GM18517 (cell line): ENCODE results near the gene TMOD4.

Experiments used
- ATAC-seq: cut with Tn5 transposase; IDR thresholded peaks from one replicate; pipeline ENCODE4 v1.9.1; 2021; ENCODE audit warnings: mild to moderate bottlenecking, moderate library complexity; ENCODE audit not compliant: unreplicated experiment

TMOD4 gene

GRCh38 chr1:151143986-151144385, 31.8 kb downstream of the TMOD4 start:
- no peak for ATAC-seq

GRCh38 chr1:151143057-151143435, 32.7 kb downstream of the TMOD4 start:
- ATAC-seq = no peak

GRCh38 chr1:151142411-151143056, 33.2 kb downstream of the TMOD4 start:
- ATAC-seq = no peak

- no peak for ATAC-seq
Measured at GRCh38 chr1:151137789-151138188, 38.0 kb downstream of the TMOD4 start.

GRCh38 chr1:151135433-151136385, 40.1 kb downstream of the TMOD4 start:
- no peak for ATAC-seq

GRCh38 chr1:151134991-151135390, 40.8 kb downstream of the TMOD4 start:
- no peak for ATAC-seq

- ATAC-seq = no peak
Measured at GRCh38 chr1:151134396-151134795, 41.4 kb downstream of the TMOD4 start.

GRCh38 chr1:151133018-151133806, 42.6 kb downstream of the TMOD4 start:
- ATAC-seq = no peak

GRCh38 chr1:151132335-151133017, 43.3 kb downstream of the TMOD4 start:
- no peak for ATAC-seq

GRCh38 chr1:151131701-151132334, 44.0 kb downstream of the TMOD4 start:
- ATAC-seq = no peak

- no peak for ATAC-seq
Measured at GRCh38 chr1:151130987-151131586, 44.7 kb downstream of the TMOD4 start.

GRCh38 chr1:151128800-151129199, 47.0 kb downstream of the TMOD4 start:
- no peak for ATAC-seq

- no peak for ATAC-seq
Measured at GRCh38 chr1:151124763-151125403, 50.9 kb downstream of the TMOD4 start.
